22Rv1 (cell line): ENCODE data around the gene LIG3.

Experiments used
- CTCF ChIP-seq: fragments of 450-650 bp; IDR thresholded peaks from 2 replicates; pipeline ENCODE4 v1.5.1; 2017; ENCODE audit warnings: mild to moderate bottlenecking
- ZFX ChIP-seq: fragments of 450-650 bp; IDR thresholded peaks from 2 replicates; pipeline ENCODE4 v1.6.1; 2017; ENCODE audit warnings: antibody characterized with exemption, borderline replicate concordance

GRCh38 chr17:35041390-35041789 lies 61.1 kb downstream of the LIG3 start:
- TF ChIP-seq CTCF (no peak), ZFX (no peak)
